ENCODE measurements around the gene LHFPL3. TPM values are rescaled to one million over a fixed set of nuclear protein-coding genes. Genes with fewer than 3 reads are reported as not detected.

The LHFPL3 gene
- polyA plus RNA-seq, 1 donor, result not detected

GRCh38 chr7:104603957-104604356, 275.6 kb downstream of the LHFPL3 start:
- DNase-seq, result no peak

- no peak for DNase-seq
Measured at GRCh38 chr7:104604706-104605105, 276.3 kb downstream of the LHFPL3 start.

GRCh38 chr7:104621321-104621720, 292.9 kb downstream of the LHFPL3 start:
- no peak for DNase-seq

GRCh38 chr7:104625956-104626355, 297.6 kb downstream of the LHFPL3 start:
- no peak for DNase-seq

- peak; percentile 18 for DNase-seq
Measured at GRCh38 chr7:104627516-104627915, 299.1 kb downstream of the LHFPL3 start.

- no peak for DNase-seq
Measured at GRCh38 chr7:104628017-104628416, 299.6 kb downstream of the LHFPL3 start.

- no peak for DNase-seq
Measured at GRCh38 chr7:104629408-104629807, 301.0 kb downstream of the LHFPL3 start.

GRCh38 chr7:104640506-104640905, 312.1 kb downstream of the LHFPL3 start:
- DNase-seq, result no peak

GRCh38 chr7:104642560-104642959, 314.2 kb downstream of the LHFPL3 start:
- DNase-seq, result no peak

GRCh38 chr7:104643587-104644217, 315.3 kb downstream of the LHFPL3 start:
- DNase-seq, result no peak

GRCh38 chr7:104650991-104651640, 322.7 kb downstream of the LHFPL3 start:
- no peak for DNase-seq

GRCh38 chr7:104652434-104652833, 324.0 kb downstream of the LHFPL3 start:
- no peak for DNase-seq

- no peak for DNase-seq
Measured at GRCh38 chr7:104652865-104653264, 324.5 kb downstream of the LHFPL3 start.

GRCh38 chr7:104653825-104654401, 325.5 kb downstream of the LHFPL3 start:
- no peak for DNase-seq

- no peak for DNase-seq
Measured at GRCh38 chr7:104655592-104655991, 327.2 kb downstream of the LHFPL3 start.

GRCh38 chr7:104656467-104656866, 328.1 kb downstream of the LHFPL3 start:
- no peak for DNase-seq

- no peak for DNase-seq
Measured at GRCh38 chr7:104657134-104657533, 328.7 kb downstream of the LHFPL3 start.

GRCh38 chr7:104661575-104661974, 333.2 kb downstream of the LHFPL3 start:
- DNase-seq, result no peak

- DNase-seq, result no peak
Measured at GRCh38 chr7:104664648-104665047, 336.2 kb downstream of the LHFPL3 start.

- no peak for DNase-seq
Measured at GRCh38 chr7:104677587-104677986, 349.2 kb downstream of the LHFPL3 start.

GRCh38 chr7:104679085-104679484, 350.7 kb downstream of the LHFPL3 start:
- no peak for DNase-seq

GRCh38 chr7:104686286-104686685, 357.9 kb downstream of the LHFPL3 start:
- DNase-seq, result no peak

- no peak for DNase-seq
Measured at GRCh38 chr7:104694710-104695109, 366.3 kb downstream of the LHFPL3 start.

- no peak for DNase-seq
Measured at GRCh38 chr7:104695563-104695962, 367.2 kb downstream of the LHFPL3 start.
